HT1080 (cell line): ENCODE results near the gene GPR108. TPM values are rescaled to one million over a fixed set of nuclear protein-coding genes. Genes with fewer than 3 reads are reported as not detected.

Experiments used
- DNase-seq: peaks from one replicate; pipeline ENCODE4 v3.0.0-alpha.2; 2015; ENCODE audit warnings: low read depth
- total RNA-seq: library from RNA; depleted of rRNA; stranded (reverse); fragments of >200 nt; shearing (Covaris generic); gene quantifications from 2 replicates; pipeline ENCODE4 v1.2.3, GENCODE V29; 2014

GPR108 gene
- total RNA-seq, 1 experiment from 2014 or later: 25.5 TPM

DNA sequence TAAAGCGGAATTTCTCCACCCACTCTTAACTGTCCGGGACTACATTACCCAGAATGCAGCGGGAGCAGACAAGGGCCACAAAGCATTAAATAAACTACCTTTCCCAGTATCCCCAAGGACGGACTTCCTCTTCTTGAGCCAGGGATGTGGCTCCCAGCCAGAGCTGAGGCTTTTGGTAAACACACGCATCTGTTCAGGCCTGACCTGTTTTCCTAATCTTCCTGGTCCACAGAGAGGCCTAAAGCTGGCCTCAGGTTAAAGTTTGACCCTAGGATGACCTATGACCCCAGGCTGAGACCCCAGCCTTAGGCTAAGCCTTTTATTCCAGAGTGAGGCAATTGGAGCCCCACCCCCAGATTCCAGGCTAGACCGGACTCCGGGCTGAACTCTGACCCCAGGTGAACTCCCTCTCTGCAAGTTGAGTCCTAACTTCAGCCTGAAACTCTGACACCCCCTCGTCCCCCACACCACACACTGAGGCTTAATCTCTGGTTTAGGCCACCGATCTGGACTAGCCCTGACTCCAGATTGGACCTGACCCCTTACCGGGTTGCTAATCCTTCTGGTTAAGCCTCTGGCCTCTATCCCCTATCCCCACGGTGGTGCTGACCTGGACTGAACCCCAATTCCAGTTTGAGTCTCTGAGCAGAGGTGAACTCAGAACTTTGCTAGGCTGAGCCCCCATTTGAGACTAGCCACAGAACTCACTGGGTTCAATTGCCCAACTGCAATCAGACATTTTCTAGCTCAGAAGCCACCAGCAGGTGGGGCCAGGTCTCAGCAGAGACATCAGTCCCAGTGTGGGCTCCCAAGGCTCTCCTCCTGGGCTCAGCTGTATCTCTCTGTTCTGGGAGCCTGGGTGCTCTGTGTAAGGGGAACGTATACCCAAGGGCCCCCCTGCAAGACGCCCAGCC, 750 bp upstream of the GPR108 start:
- DNase-seq: peak; percentile 71

- no peak for DNase-seq
These were observed 480 bp downstream of the GPR108 start for GRCh38 chr19:6736917-6737283.

- peak; percentile 79 for DNase-seq
These were observed 1.0 kb downstream of the GPR108 start for GRCh38 chr19:6736169-6736916.

GRCh38 chr19:6735181-6735911, 2.0 kb downstream of the GPR108 start:
- no peak for DNase-seq

DNA sequence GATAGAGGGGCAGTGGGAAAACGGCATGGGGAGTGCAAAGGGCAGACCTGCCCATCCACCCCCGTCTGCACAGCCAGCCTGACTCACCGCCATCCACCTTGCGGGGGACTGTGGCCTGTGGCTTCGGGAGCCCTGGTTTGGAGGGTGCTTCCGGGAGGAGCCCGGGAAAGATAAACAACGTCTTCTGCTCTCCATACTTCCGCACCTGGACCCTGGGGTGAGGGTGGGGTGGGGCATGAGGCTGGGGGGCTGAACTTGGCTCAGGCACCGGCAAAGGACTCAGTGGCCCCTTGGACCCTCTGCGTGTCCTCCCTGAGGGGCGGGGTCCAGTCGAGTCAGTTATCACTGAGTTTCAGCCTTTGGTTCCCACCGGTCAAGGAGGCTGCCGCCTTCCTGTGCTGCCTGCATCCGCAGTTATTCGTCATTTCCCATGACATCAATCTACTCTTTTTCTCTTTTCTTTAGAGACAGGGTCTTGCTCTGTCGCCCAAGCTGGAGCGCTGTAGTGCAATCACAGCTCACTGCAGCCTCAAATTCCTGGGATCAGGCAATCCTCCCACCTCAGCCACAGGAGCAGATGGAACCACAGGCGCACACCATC, 3.2 kb downstream of the GPR108 start:
- peak; percentile 25 for DNase-seq

DNA sequence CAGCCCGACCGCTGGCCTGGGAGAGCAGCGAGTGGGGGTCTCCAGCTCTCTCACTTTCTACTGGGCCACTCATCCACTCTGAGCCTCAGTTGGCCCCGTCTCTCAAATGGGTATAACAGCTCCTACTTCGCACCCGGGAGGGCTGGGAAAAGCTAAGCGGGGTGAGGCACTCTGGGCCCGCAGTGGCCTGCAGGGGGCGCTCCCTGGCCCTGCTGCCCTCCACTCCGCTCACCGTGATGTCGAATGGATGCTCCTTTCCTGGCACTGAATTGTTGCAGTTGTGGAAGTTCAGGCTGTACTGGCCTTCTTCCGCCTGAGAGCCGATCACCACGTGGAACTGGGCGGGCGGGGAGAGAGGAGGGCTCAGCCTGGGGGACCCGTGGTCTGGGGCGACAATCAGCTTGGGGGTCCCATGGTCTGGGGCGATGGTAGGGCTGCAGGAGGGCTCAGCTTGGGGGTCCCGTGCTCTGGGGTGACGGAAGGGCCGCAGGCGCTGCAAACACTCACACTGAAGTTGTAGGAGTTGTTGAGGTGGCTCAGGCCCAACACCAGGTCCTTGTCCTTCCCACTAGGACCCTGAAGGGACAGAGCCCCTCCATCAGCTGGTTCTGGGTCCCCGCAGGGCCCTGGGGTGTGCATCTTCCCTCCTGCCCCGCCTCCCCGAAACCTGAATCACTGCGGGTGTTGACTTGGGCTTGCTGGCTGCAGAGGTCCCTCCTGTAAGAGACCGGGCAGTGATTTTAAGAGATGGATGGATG, 3.9 kb downstream of the GPR108 start:
- DNase-seq: no peak

DNA sequence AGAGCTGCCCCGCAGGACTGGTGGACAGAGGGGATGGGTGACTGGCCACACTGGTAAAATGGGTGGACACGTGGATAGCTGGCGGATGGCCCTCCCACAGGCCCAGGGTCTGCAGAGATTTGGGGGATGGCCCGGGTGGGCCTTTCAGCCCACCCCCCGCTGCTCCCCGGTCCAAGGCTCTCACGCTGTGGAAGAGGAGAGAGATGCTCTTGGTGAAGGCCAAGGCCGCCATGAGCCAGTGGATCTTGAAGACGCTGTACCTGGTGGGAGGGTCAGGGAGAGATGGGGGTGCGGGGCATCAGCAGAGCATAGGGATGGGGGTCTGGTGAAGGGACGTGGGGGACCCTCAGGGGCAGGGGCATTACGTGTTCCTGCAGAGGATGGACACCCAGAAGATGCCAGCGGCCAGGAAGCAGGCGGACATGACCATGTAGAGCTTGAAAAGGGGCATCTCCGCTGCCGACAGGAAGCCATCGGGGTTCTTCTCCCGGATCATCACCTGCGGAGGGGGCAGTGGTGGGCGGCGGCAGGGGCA, 4.5 kb downstream of the GPR108 start:
- no peak for DNase-seq

- no peak for DNase-seq
These were observed 5.6 kb downstream of the GPR108 start for GRCh38 chr19:6731822-6732221.

DNA sequence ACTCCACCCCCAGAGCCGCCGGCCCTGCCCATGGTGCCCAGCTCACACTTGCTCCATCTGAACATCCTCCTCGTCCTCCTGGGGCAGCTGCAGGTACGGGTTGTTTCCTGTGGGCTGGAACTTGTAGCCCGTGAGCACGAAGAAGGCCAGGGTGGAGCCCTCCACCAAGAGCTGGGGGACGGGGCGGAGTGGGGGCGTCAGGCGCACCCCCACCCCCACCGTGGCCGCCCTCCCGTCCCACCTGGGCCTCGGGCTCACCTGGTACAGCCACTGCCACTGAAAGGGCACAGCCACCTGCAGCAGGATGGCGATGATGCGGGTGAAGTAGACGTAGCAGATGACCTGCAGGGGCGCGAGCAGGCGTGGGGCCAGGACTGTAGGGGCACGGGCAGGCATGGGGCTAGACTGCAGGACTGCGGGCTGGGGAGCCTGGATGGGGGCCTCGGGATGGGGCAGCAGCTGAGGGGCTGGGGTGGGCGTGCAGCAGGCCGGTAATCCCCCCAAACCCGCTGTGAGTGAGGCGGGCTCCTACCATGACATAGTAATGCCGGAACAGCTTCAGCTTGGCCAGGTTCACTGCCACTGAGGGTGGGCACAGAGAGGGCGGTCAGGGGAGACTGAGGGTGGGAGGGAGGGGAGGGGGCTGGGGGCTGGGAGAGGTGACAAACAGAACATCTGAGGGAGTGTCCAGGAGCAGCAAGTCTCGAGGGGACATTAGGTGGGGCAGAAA, 6.3 kb downstream of the GPR108 start:
- no peak for DNase-seq

- no peak for DNase-seq
These were observed 7.1 kb downstream of the GPR108 start for GRCh38 chr19:6730153-6730804.

DNA sequence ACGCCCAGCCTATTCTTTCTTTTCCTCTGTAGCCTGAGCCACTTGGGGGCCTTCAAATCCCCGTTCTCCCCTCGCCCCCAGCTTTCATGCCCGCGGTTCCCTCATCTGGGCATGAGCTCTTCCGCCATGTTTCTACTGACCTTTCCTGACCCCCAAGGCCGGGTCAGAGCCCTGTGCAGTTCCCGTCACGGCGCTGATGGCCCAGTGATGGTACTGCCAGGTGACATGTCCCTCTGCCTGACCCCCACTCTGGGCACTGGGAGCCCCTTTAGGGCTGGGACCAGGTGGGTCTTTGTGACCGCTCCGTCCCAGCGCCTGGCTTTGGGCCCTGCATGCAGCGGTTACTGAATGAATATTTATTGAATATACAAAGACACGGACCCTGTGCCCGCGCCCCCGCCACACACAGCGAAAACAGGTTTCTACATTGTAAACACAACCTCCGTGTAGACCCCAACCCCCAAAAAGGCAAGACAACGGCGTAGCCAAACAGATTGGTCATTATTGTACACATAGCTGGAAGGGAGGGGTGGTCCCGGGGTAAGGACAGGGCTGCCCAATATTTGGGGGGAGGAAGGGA, 7.7 kb downstream of the GPR108 start:
- DNase-seq: no peak

DNA sequence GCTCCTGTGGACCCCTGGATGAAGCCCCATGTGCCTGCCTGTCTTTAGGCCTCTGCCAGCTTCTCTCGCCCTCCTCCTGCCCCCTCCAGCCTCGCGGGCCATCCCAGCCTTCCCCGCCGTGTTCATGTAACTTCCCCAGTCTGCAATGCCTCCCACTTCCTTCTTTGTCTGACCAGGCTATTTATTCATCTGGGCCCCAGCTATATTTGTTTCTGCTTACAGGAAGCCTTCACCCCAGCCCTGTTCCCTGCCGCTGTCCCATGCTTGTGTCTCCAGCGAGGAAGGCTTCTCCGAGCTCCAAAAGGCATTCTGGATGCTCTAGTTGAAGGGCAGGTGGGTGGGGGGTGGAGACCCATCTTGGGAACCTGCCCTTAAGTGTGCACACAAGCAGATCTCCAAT, 9.0 kb downstream of the GPR108 start:
- no peak for DNase-seq

GRCh38 chr19:6725513-6726231, 11.7 kb downstream of the GPR108 start:
- DNase-seq: no peak

DNA sequence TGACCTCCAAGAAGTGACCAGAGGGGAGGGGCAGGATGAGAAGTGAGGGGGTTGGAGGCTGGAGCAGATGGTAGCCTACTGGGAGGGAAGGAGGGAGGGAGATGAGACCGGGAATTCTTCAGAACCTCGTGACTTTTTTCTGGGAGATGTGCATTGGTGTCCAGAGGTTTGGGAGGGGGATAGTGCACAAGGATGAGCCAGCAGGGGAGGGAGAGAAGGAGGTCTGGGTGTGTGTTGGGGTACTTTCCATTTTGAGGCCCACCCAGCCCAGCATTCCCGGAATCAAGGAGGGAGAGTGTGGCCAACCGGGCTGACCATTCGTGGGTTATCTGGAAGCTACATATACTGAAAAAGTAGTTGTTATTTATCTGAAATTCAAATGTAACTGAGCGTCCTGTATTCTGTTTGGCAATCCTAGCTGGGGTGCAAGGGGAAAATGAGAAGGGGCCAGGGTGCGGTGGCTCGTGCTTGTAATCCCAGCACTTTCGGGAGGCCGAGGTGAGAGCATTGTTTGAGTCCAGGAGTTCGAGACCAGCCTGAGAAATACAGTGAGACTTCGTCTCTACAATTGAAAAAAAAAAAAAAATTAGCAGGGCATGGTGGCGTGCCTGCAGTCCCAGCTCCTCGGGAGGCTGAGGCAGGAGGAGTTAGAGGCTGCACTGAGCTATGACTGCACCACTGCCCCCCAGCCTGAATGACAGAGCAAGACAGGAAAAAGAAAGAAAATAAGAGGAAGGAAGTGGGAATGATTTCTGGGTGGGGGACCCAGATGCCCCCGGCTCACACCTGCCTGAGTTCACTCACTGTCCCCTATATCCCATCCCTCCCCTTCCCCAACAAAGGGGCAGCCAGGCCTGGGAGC, 12.5 kb downstream of the GPR108 start:
- no peak for DNase-seq

DNA sequence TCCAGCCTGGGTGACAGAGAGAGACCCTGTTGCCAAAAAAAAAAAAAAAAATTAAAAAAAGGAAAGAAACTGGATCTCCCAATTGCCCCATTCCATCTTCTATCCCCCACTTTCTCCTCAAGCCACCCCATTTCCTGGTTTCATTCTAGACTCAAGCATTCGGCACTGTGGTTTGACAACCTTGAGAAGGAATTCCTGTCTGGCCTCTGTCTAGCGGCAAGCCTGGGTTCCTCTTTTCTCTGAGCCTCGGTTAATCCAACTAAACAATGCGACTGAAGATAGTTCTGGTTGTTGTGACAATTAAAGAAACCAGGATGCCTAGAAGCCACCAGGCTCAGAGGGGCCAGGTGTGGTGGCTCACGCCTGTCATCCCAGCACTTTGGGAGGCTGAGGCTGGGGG, 13.6 kb downstream of the GPR108 start:
- DNase-seq: no peak

GRCh38 chr19:6723108-6723618, 14.2 kb downstream of the GPR108 start:
- no peak for DNase-seq

GRCh38 chr19:6721773-6722172, 15.6 kb downstream of the GPR108 start:
- no peak for DNase-seq
